ENCODE data around the gene CCDC97.

DNA sequence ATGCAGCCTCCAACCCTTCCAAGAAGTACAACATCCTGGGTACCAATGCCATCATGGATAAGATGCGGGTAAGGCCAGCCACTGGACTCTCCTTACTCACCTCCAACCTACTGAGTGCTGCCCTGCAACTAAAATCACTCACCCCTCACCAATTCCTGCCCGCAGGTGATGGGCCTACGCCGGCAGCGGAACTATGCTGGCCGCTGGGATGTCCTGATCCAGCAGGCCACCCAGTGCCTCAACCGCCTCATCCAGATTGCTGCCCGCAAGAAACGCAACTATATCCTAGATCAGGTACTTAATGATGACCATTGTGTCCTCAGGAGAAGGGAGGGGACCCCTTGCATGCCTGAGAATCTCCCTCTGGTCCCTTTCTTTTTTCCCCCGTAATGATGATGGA lies 15.6 kb upstream of the CCDC97 start:
- TF ChIP-seq, protein P1, sequence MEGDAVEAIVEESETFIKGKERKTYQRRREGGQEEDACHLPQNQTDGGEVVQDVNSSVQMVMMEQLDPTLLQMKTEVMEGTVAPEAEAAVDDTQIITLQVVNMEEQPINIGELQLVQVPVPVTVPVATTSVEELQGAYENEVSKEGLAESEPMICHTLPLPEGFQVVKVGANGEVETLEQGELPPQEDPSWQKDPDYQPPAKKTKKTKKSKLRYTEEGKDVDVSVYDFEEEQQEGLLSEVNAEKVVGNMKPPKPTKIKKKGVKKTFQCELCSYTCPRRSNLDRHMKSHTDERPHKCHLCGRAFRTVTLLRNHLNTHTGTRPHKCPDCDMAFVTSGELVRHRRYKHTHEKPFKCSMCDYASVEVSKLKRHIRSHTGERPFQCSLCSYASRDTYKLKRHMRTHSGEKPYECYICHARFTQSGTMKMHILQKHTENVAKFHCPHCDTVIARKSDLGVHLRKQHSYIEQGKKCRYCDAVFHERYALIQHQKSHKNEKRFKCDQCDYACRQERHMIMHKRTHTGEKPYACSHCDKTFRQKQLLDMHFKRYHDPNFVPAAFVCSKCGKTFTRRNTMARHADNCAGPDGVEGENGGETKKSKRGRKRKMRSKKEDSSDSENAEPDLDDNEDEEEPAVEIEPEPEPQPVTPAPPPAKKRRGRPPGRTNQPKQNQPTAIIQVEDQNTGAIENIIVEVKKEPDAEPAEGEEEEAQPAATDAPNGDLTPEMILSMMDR (IDR thresholded peaks at IDR 0.05), result no peak
- TF ChIP-seq POLR2A (IDR thresholded peaks at IDR 0.05), result no peak
